ENCODE results near the gene EIPR1.
A peak's percentile ranks its signal among the peaks of the same experiment; 100 is the strongest.

Gene EIPR1

DNA sequence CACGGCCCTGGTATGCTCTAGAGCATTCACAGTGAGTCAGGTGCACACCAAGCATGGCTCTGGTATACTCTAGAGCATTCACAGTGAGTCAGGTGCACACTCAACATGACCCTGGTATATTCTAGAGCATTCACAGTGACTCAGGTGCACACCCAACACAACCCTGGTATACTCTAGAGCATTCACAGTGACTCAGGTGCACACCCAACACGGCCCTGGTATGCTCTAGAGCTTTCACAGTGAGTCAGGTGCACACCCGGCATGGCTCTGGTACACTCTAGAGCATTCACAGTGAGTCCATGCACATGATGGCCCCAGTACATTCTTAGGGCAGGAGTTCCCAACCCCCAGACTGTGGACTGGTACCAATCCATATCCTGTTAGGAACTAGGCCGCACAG lies 158.1 kb downstream of the EIPR1 start:
- no peak for DNase-seq
- no peak for ATAC-seq
- peaks cover 62% of the 10 kb centered on the region for H3K4me1 Mint-ChIP-seq
- peaks cover 10% of the 10 kb centered on the region for H3K9me3 Mint-ChIP-seq
- peaks cover 23% of the 10 kb centered on the region for H3K36me3 Mint-ChIP-seq (ENCODE audit: low read depth)
- H3K4me3 Mint-ChIP-seq = no peak overlapping the region
- no peaks in the 10 kb centered on the region for H3K27me3 Mint-ChIP-seq
- H3K27ac Mint-ChIP-seq = no peak overlapping the region

DNA sequence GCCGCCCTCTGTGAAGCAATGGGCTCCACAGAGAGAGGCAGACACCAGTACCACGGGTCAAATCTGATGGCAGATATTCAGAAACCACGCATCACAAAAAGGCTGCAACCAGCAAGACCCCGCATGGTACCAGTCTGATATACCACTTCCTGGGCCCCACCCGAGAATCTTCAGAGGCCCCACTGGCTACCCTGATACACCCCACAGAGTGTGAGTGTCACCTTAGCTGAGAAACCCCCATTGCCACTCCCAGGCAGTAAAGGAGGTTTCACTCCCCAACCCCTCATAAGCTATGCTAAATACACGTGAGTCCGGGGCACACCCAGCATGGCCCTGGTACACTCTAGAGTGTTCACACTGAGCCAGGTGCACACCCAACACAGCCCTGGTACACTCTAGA lies 160.0 kb downstream of the EIPR1 start:
- no peaks in the 10 kb centered on the region for H3K27me3 Mint-ChIP-seq
- H3K36me3 Mint-ChIP-seq (ENCODE audit: low read depth) = peaks cover 22% of the 10 kb centered on the region
- DNase-seq (no peak), ATAC-seq (no peak)
- H3K9me3 Mint-ChIP-seq = no peaks in the 10 kb centered on the region
- no peak overlapping the region for H3K4me3 Mint-ChIP-seq
- peak overlapping the region; percentile 35 for H3K27ac Mint-ChIP-seq
- H3K4me1 Mint-ChIP-seq = peaks cover 49% of the 10 kb centered on the region

DNA sequence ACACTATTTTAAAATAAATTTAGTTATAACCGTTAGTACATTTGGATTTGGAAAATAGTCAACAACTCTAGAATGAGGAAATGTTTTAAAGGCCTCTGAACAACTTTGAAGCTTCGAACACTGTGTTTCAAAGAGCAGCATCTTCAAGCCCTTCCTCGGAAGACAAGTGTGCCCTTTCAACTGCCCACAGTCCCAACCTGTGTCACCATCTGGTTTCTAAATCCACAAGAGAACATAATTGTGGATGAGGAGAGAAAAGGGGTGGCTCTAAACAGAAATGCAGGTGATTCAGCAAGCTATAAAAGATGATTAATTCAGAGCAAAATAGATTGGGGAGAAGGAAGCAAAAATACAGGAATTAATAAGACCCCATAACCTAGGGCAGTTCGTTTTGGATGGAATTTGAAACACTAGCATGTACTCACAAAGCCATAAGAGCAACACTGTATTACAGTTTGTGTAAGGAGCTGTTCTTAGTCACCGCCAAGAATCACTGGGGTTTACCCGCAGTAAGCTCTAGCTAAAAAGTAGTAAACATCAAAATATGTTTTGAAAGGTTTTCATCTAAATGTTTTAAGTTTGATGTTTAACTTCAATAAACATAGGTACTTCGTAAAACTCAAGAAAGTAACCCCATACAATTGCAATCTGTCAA lies 160.7 kb downstream of the EIPR1 start:
- no peaks in the 10 kb centered on the region for H3K9me3 Mint-ChIP-seq
- DNase-seq (no peak), ATAC-seq (peak; percentile 62)
- H3K36me3 Mint-ChIP-seq (ENCODE audit: low read depth) = peaks cover 25% of the 10 kb centered on the region
- H3K27me3 Mint-ChIP-seq = no peaks in the 10 kb centered on the region
- peak overlapping the region; percentile 41 for H3K27ac Mint-ChIP-seq
- H3K4me1 Mint-ChIP-seq = peaks cover 42% of the 10 kb centered on the region
- no peak overlapping the region for H3K4me3 Mint-ChIP-seq

DNA sequence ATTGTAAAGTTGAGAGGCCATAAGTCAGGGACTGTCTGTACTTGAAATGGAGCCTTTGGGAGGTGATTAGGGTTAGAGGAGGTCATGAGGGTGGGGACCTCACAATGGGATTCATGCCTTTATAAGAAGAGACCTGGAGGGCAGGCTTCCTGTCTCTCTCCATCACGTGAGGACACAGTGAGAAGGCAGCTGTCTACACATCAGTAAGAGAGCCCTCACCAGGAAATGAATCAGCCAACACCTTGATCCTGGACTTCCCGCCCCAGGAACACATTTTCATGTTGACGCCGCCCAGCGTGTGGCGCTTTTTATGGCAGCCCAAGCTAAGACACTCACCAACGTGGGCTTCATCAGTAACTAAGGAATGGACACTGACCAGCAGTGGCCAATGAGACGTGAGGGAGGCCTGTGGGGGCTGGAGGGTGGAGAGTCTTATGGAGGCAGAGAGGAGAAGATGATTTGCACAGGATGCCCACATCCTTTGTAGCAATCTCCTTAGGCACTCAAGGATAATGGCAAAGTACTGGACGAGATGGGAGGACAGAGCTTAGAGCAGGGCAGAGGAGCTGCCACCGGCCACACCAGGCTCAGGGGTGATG lies 162.7 kb downstream of the EIPR1 start:
- ATAC-seq (peak; percentile 51), DNase-seq (no peak)
- no peak overlapping the region for H3K4me3 Mint-ChIP-seq
- peaks cover 22% of the 10 kb centered on the region for H3K36me3 Mint-ChIP-seq (ENCODE audit: low read depth)
- no peaks in the 10 kb centered on the region for H3K9me3 Mint-ChIP-seq
- peaks cover 38% of the 10 kb centered on the region for H3K4me1 Mint-ChIP-seq
- no peaks in the 10 kb centered on the region for H3K27me3 Mint-ChIP-seq
- no peak overlapping the region for H3K27ac Mint-ChIP-seq

DNA sequence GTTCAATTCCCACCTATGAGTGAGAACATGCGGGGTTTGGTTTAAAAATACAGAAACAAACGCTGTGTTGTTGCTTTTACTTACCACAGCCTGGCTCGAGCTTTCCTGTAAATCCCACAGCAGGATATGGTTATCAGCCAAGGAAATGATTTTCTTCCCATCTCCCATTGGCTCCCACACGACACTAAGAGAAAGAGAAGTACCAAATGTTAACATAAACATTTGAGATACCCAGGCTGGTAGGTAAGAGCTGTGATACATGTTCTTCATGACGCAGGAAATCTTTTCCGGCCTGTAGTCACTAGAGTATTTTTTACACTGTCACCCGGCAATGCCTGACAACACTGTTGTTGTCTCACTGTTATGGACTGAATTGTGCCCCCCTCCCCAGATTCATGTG lies 163.6 kb downstream of the EIPR1 start:
- DNase-seq (no peak), ATAC-seq (no peak)
- Mint-ChIP-seq H3K4me3 (no peak overlapping the region), H3K4me1 (peaks cover 38% of the 10 kb centered on the region), H3K9me3 (no peaks in the 10 kb centered on the region), H3K27me3 (no peaks in the 10 kb centered on the region), H3K36me3 (ENCODE audit: low read depth) (peaks cover 27% of the 10 kb centered on the region), H3K27ac (no peak overlapping the region)

DNA sequence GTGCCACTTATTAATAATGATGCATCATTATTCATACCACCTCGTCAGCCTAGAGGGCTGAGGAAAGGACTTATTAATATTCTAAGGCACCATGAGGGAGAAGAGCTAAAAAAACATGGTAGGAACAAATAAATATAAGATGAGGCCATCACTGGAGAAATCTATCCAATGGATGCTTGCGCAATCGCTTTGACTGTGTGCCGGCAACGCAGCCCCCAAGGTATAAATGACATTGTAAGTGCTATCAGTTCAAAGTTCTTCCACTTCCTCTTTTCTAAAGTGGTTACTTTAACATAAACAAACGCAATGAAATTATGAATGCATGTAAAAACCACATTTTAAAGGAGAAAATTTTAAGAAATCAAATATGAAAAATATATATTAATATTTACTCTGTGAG lies 164.6 kb downstream of the EIPR1 start:
- Mint-ChIP-seq H3K9me3 (no peaks in the 10 kb centered on the region), H3K27me3 (no peaks in the 10 kb centered on the region), H3K4me3 (no peak overlapping the region), H3K4me1 (peaks cover 38% of the 10 kb centered on the region), H3K27ac (no peak overlapping the region), H3K36me3 (ENCODE audit: low read depth) (peaks cover 27% of the 10 kb centered on the region)
- ATAC-seq (no peak), DNase-seq (no peak)

DNA sequence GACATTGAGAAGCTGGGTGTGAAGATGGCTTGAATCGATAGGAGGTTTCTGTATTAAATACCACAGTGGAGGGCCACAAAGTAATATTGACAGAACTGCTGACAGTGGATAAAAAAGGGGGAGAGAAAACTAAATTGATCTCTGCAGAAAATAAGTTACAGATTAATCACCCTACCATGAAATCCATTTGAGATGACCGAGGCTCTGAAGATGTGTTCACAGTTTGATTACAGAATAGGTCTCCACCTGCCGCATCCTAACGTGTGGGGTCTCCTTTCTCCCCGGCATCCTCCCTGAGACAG lies 165.6 kb downstream of the EIPR1 start:
- no peak for DNase-seq
- Mint-ChIP-seq H3K4me1 (peaks cover 29% of the 10 kb centered on the region), H3K9me3 (no peaks in the 10 kb centered on the region), H3K27ac (no peak overlapping the region), H3K27me3 (no peaks in the 10 kb centered on the region), H3K36me3 (ENCODE audit: low read depth) (peaks cover 27% of the 10 kb centered on the region), H3K4me3 (no peak overlapping the region)
- ATAC-seq = no peak

DNA sequence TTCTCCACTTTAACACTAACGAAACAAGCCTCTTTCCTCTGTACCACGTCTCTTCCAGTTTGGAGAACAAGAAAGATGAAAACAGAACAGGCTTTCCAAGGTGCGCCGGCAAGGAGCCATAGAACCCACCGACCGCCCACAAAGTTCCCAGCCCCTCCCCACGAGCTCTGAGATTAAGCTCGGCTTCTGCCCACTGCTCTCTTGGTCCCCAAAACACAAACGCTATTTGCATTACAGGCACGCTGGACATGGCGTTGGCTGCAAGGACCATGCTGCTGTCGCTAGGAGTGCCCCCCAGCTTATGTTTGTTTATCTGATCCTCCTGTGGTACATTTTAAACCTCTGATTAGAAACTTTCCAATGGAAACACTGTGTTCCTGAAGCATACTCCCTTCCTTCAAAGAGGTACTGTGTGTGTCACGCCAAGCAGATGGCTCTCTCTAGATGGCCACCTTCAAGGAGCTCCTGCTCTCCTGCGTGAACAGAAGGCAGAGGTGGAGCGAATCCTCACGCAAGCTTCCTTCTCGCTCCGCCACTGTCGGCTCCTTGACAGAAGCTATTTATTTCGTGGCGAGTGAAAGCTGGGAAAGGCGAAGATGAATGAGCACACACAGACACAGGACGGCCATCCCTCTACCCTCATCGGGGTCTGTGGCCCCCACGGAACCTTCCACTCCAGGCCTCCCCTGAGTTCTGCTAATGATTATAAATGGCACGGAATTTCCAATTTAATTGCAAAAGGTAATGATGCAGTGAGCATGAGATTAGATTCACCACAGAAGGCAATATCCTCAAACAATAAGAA lies 166.2 kb downstream of the EIPR1 start:
- Mint-ChIP-seq H3K27me3 (no peaks in the 10 kb centered on the region), H3K4me1 (peaks cover 23% of the 10 kb centered on the region), H3K36me3 (ENCODE audit: low read depth) (peaks cover 27% of the 10 kb centered on the region), H3K9me3 (no peaks in the 10 kb centered on the region), H3K4me3 (no peak overlapping the region), H3K27ac (no peak overlapping the region)
- ATAC-seq = no peak
- DNase-seq = no peak

DNA sequence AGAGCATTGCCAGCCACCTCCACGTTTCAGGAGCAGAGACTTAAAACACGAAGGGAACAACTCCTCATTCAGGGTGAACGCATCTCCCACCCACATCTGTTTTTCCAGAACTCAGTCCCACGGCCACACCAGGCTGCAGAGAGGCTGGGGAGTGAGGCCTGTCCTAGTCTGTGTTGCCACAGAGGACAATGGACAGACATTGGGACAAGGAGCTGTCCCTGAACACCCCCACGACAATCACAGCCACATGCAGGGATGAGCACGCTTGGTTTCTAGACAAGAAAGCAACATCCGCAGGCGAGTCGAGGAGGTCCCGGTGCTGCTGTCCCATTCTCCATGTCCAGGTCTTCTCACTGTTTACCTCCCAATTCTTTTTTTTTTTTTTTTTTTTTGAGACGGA lies 167.4 kb downstream of the EIPR1 start:
- Mint-ChIP-seq H3K27ac (no peak overlapping the region), H3K4me1 (peaks cover 15% of the 10 kb centered on the region), H3K27me3 (no peaks in the 10 kb centered on the region), H3K4me3 (no peak overlapping the region), H3K36me3 (ENCODE audit: low read depth) (peaks cover 32% of the 10 kb centered on the region), H3K9me3 (no peaks in the 10 kb centered on the region)
- no peak for ATAC-seq
- no peak for DNase-seq

DNA sequence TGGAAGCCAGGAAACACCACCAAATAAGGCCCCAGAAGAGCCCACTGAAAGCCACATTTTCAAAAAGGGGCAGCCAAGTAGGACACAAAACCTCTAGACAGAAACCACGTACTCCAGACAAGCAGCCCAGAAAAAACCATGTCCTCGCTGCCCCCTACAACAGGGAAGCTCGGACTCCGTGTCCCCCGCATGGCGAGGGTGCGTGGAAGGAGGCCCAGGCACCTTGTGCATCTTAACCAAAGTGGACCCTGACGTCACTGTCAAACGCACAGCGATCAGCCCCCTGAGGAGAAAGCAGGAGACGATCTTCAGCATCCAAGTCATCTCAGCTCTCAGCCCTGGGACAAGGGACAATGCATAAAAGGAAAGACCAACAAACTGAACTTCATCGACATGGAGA lies 168.4 kb downstream of the EIPR1 start:
- ATAC-seq = no peak
- H3K36me3 Mint-ChIP-seq (ENCODE audit: low read depth) = peaks cover 25% of the 10 kb centered on the region

DNA sequence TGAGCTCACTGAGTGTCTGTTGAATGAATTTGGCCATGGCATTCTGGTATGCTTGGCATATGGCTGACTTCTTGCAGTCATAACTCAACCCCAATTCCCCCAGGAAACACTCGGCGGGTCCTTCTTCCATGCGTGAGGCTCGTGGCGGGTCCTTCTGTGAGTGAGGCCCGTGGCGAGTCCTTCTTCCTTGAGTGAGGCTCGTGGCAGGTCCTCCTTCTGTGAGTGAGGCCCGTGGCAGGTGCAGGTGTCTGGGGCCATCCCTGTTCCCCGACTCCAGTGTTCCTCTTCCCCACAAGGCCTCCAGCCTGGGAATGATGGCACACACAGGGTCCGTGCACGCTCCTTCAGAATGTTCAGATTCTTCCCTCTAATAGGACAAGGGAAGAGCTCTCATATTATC lies 169.0 kb downstream of the EIPR1 start:
- Mint-ChIP-seq H3K36me3 (ENCODE audit: low read depth) (peaks cover 21% of the 10 kb centered on the region), H3K4me3 (no peak overlapping the region), H3K27ac (no peak overlapping the region), H3K9me3 (no peaks in the 10 kb centered on the region), H3K4me1 (peaks cover 4% of the 10 kb centered on the region), H3K27me3 (no peaks in the 10 kb centered on the region)
- ATAC-seq (no peak), DNase-seq (no peak)

More for the DNA sequence above, 168.4 kb downstream of the EIPR1 start:
- no peak overlapping the region for H3K27ac Mint-ChIP-seq
- H3K27me3 Mint-ChIP-seq = no peaks in the 10 kb centered on the region
- H3K4me1 Mint-ChIP-seq = peaks cover 7% of the 10 kb centered on the region
- DNase-seq = no peak
- H3K4me3 Mint-ChIP-seq = no peak overlapping the region
- no peaks in the 10 kb centered on the region for H3K9me3 Mint-ChIP-seq

DNA sequence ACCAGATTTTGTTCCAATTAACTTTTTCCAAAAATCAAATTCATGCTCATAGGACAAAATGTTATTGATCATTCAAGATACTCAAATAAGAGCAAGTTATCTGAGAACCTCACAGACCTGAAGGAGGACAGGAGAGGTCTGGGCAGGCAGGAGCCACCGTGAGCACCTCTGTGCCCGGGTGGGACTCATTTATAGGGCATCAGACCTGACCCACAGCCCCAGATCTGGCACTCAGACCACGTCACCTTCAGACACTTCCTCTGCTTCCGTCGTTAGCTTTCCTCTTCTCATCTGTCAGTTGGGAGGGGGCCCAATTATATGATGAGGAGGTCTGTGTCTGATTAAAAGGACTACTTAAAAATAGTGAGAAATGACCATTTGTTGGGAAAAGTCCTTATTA lies 169.4 kb downstream of the EIPR1 start:
- no peak for DNase-seq
- Mint-ChIP-seq H3K27me3 (no peaks in the 10 kb centered on the region), H3K9me3 (no peaks in the 10 kb centered on the region), H3K36me3 (ENCODE audit: low read depth) (peaks cover 20% of the 10 kb centered on the region), H3K4me3 (no peak overlapping the region), H3K27ac (no peak overlapping the region), H3K4me1 (peaks cover 4% of the 10 kb centered on the region)
- no peak for ATAC-seq

DNA sequence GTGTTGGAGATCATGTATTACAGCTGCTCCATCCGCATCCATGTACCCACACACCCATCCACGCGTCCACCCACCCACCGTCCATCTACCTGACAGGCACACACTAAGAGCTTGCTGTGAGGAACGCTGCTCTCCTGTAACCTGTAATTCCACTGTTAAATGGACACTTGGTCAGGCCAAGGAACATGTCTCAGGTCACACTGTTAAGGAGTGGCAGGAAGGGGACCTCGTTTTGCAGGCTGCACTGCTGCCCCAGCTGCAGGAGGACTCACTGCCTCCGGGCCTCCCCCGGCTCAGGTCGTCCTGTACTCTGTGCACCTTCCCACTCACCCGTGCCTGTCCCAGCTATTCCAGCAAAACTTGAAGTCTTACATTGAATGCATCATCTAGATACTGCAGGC lies 170.5 kb downstream of the EIPR1 start:
- peaks cover 10% of the 10 kb centered on the region for H3K4me1 Mint-ChIP-seq
- H3K36me3 Mint-ChIP-seq (ENCODE audit: low read depth) = peaks cover 21% of the 10 kb centered on the region
- no peak overlapping the region for H3K27ac Mint-ChIP-seq
- no peaks in the 10 kb centered on the region for H3K27me3 Mint-ChIP-seq
- no peak overlapping the region for H3K4me3 Mint-ChIP-seq
- DNase-seq (no peak), ATAC-seq (no peak)
- no peaks in the 10 kb centered on the region for H3K9me3 Mint-ChIP-seq

DNA sequence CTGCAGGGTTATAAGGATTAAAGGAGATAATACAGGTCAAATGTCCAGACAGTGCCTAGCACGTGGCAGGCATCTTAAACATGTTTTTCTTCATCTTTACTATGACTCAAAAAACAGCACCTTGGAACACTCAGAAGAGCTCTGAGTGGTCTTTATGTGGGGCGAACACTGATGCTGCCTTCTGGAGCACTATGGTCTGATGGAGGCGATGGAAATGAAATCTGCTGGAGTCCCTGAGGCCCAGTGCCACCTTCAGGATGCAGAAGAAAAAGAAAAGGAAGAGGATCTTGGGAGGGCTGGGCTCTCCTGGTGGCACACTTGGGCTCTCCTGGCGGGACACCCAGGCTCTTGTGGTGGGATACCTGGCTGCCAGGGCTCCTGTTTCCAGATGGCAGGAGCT lies 171.8 kb downstream of the EIPR1 start:
- ATAC-seq (no peak), DNase-seq (no peak)
- no peak overlapping the region for H3K4me3 Mint-ChIP-seq
- peak overlapping the region; percentile 4 for H3K27ac Mint-ChIP-seq
- H3K27me3 Mint-ChIP-seq = no peaks in the 10 kb centered on the region
- H3K36me3 Mint-ChIP-seq (ENCODE audit: low read depth) = peaks cover 17% of the 10 kb centered on the region
- peaks cover 12% of the 10 kb centered on the region for H3K4me1 Mint-ChIP-seq
- H3K9me3 Mint-ChIP-seq = no peaks in the 10 kb centered on the region

DNA sequence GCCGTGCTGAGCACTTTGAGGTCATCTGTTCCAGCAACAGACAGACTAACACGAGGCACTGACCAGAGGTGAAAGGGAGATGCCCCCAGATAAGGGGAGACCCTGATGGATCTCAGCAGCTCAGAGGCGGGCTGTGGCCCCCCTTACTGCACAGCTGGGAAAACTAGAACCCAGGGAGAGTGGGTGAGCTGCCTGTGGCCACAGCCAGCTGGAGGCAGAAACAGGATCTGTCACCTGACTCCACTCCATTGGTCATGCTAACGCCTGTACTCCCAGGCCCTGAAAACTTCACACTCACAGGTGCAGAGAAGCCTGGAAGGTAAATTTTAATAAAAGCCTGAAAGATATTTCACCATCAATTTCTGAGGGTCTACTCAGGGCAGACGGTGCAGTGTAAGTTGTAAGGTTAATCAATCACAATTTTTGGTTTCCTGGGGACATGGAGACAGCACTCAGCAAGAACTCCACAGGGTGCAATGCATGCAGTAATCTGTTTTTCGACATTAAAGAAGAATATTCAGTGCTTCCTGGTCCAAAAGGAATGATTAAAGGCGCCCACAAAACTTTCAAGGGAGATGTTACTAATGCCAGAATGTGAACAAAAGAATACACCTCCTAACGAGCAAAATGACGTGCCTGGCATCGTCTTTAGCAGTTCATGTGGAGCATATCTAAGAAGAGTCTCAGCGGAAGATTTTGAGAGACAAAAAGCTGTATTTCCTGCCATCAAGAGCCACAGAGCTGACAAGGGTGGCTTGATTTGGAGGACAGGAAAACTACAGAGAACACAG lies 173.4 kb downstream of the EIPR1 start:
- Mint-ChIP-seq H3K27me3 (no peaks in the 10 kb centered on the region), H3K36me3 (ENCODE audit: low read depth) (peaks cover 11% of the 10 kb centered on the region), H3K4me1 (peaks cover 12% of the 10 kb centered on the region), H3K9me3 (no peaks in the 10 kb centered on the region), H3K4me3 (no peak overlapping the region), H3K27ac (no peak overlapping the region)
- no peak for ATAC-seq
- no peak for DNase-seq

Data from activated naive CD8-positive, alpha-beta T cell treated with anti-CD3 and anti-CD28 coated beads, Interleukin-2, amount 50 U/mL, for 24 hours (primary cell).